Measurements from ENCODE around the gene AGRP.

AGRP gene

DNA sequence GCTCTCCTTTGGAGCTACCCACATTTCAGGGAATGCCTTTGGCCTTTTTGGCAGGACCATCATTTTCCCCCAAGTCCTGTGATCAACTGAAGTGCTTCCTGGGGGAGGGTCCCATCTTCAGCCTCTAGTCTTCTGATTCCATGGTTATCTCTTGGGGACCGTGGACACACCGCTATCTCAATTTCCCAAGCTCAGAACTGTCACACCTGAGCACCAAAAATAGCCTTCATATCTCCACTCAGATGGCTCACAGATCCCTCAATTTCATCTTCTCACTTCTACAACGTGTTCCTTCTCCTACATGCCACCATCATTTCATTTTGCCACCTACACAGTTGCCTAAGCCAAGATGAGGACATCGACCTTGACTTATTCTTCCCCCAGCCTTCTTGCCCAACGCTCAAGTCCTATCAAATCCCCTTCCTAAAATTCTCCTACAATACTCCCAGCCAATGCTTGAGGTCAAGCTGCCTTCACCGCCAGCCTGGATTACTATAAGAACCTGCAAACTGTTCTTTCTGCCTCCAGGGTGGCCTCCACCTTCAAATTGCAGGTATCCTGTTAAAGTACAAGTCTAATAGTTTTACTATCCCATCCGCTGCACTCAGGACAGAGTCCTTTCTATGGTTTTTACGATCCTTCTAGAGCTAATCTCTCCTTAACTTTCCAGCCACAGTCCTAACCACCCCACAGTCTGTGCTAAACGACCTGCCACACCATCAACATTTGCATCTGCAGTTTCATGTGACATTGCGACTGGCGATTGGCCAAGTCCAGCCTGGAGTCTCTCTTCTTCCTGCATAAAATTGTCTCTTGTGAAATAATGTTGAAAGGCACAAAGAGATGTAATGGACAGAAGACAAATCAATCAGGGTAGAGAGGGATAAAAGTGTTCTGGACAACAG lies 8.5 kb downstream of the AGRP start:
- Histone ChIP-seq H3K9ac (peak overlapping the region in 2 of 11 experiments; percentile 27 to 55; a peak in 4 of 22 replicates), H3K27me3 (no peaks in the 10 kb centered on the region), H3K9me3 (replicated peaks in 1 of 11) (no peaks in the 10 kb centered on the region), H3K36me3 (peaks cover 21 to 93% (median 79%) of the 10 kb centered on the region in 11 experiments), H3K4me1 (peaks cover 17 to 96% (median 77%) of the 10 kb centered on the region in 10 experiments), H3K4me3 (peak overlapping the region in 2 of 10 experiments; percentile 5 to 94; a peak in 1 of 20 replicates), H4K20me1 (peaks cover 82 to 100% (median 100%) of the 10 kb centered on the region in 11 experiments), H3K4me2 (peak overlapping the region in 7 of 11 experiments; percentile 11 to 99 (median 56); a peak in 11 of 22 replicates), H3K27ac (0 out of 22 replicates have a peak overlapping the region, but pooled peaks of 1 of the 11 experiments have one; percentile 3)
- no peak for TF ChIP-seq Cebpa-rat (IDR thresholded peaks at IDR 0.05)

GRCh38 chr16:67471758-67472384 lies 11.5 kb downstream of the AGRP start:
- H3K4me2 ChIP-seq: peak overlapping the region in 5 of 11 experiments; percentile 9 to 95 (median 85); a peak in 9 of 22 replicates
- no peak overlapping the region for H3K27ac ChIP-seq
- no peak overlapping the region for H3K4me3 ChIP-seq
- peaks cover 96 to 100% (median 100%) of the 10 kb centered on the region in 11 experiments for H4K20me1 ChIP-seq
- H3K27me3 ChIP-seq: no peaks in the 10 kb centered on the region
- H3K4me1 ChIP-seq: peaks cover 28 to 100% (median 86%) of the 10 kb centered on the region in 10 experiments
- no peaks in the 10 kb centered on the region for H3K9me3 ChIP-seq (replicated peaks in 1 of 11)
- peaks cover 21 to 95% (median 66%) of the 10 kb centered on the region in 11 experiments for H3K36me3 ChIP-seq
- peak overlapping the region in 2 of 11 experiments; percentile 52 to 55; a peak in 3 of 22 replicates for H3K9ac ChIP-seq
- no peak for TF ChIP-seq Cebpa-rat (IDR thresholded peaks at IDR 0.05)

DNA sequence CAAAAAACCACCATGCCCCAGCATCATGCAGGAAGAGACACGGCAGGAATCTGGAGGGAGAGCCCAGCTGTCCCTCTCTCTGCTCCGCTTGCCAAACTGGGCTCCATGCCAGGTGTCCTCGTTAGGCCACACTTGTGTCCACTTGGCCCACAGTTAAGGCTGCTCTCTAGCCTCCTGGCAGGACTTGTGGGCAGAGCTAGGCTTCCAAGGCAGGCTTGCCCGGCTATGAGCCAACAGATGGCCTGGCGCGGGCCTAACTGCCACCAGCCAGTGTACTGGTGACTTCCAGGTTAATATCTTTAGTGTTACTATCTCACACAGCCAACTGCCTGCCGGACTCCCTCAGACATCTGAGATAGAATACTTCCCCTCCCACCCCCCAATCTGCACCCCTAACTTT lies 13.0 kb downstream of the AGRP start:
- Histone ChIP-seq H3K4me3 (no peak overlapping the region; a peak in 1 of 20 replicates), H3K9me3 (replicated peaks in 1 of 11) (no peaks in the 10 kb centered on the region), H4K20me1 (peaks cover 97 to 100% (median 100%) of the 10 kb centered on the region in 11 experiments), H3K9ac (peak overlapping the region in 3 of 11 experiments; percentile 2 to 52 (median 23); a peak in 2 of 22 replicates), H3K4me2 (peak overlapping the region in 6 of 11 experiments; percentile 63 to 95 (median 84); a peak in 12 of 22 replicates), H3K27ac (no peak overlapping the region), H3K36me3 (peaks cover 12 to 92% (median 55%) of the 10 kb centered on the region in 11 experiments), H3K4me1 (peaks cover 43 to 100% (median 90%) of the 10 kb centered on the region in 10 experiments), H3K27me3 (no peaks in the 10 kb centered on the region)
- no peak for TF ChIP-seq Cebpa-rat (IDR thresholded peaks at IDR 0.05)

GRCh38 chr16:67468731-67469130 lies 14.6 kb downstream of the AGRP start:
- TF ChIP-seq Cebpa-rat (IDR thresholded peaks at IDR 0.05): no peak

GRCh38 chr16:67466581-67466980 lies 16.8 kb downstream of the AGRP start:
- no peak for TF ChIP-seq Cebpa-rat (IDR thresholded peaks at IDR 0.05)
- peaks cover 47 to 100% (median 86%) of the 10 kb centered on the region in 10 experiments for H3K4me1 ChIP-seq
- H3K9ac ChIP-seq: peak overlapping the region in 9 of 11 experiments; percentile 17 to 57 (median 46); a peak in 10 of 22 replicates
- peaks cover 99 to 100% (median 100%) of the 10 kb centered on the region in 11 experiments for H4K20me1 ChIP-seq
- no peaks in the 10 kb centered on the region for H3K9me3 ChIP-seq (replicated peaks in 1 of 11)
- H3K4me3 ChIP-seq: no peak overlapping the region
- peak overlapping the region; percentile 53 to 95 (median 78) for H3K4me2 ChIP-seq
- no peaks in the 10 kb centered on the region for H3K27me3 ChIP-seq
- peak overlapping the region in 3 of 11 experiments; percentile 6 to 31 (median 7); a peak in 3 of 22 replicates for H3K27ac ChIP-seq
- H3K36me3 ChIP-seq: peaks cover 0 to 95% (median 55%) of the 10 kb centered on the region in 11 experiments; a peak in 19 of 22 replicates

More at GRCh38 chr16:67468731-67469130, 14.6 kb downstream of the AGRP start:
- Histone ChIP-seq H3K4me1 (peaks cover 49 to 100% (median 84%) of the 10 kb centered on the region in 10 experiments), H3K9ac (peak overlapping the region in 5 of 11 experiments; percentile 2 to 56 (median 48); a peak in 8 of 22 replicates), H3K9me3 (replicated peaks in 1 of 11) (no peaks in the 10 kb centered on the region), H3K4me3 (peak overlapping the region in 1 of 10 experiments; percentile 29; a peak in 1 of 20 replicates), H3K27me3 (no peaks in the 10 kb centered on the region), H3K4me2 (peak overlapping the region; percentile 34 to 95 (median 71); a peak in 21 of 22 replicates), H3K36me3 (peaks cover 0 to 92% (median 54%) of the 10 kb centered on the region in 11 experiments; a peak in 17 of 22 replicates), H3K27ac (peak overlapping the region in 5 of 11 experiments; percentile 10 to 39 (median 23); a peak in 7 of 22 replicates), H4K20me1 (peaks cover 97 to 100% (median 100%) of the 10 kb centered on the region in 11 experiments)

DNA sequence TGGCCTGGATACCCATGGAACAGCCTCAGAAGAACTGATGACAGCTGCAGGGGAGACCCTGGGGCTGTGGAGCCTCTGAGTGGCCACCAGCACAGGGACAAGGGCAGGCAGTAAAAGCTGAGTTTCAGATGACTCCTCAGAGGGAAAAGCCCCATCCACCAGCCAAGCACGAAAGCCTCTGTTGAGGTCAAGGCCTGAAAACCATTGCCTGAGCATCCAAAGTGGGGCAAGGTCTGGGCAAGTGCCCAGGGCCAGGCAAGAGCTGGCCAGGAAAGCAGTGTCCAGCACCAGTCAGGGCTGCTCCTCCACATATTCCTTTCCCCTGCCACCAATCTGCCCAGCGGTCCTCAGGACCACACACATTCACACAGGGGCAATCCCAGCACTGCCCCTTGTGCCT lies 18.8 kb downstream of the AGRP start:
- H3K36me3 ChIP-seq: peaks cover 5 to 96% (median 64%) of the 10 kb centered on the region in 11 experiments; a peak in 20 of 22 replicates
- H3K4me3 ChIP-seq: no peak overlapping the region
- H4K20me1 ChIP-seq: peaks cover 99 to 100% (median 100%) of the 10 kb centered on the region in 11 experiments
- H3K9me3 ChIP-seq (replicated peaks in 1 of 11): no peaks in the 10 kb centered on the region
- H3K4me1 ChIP-seq: peaks cover 55 to 100% (median 88%) of the 10 kb centered on the region in 10 experiments
- no peak for TF ChIP-seq Cebpa-rat (IDR thresholded peaks at IDR 0.05)
- H3K9ac ChIP-seq: peak overlapping the region in 7 of 11 experiments; percentile 8 to 67 (median 33); a peak in 6 of 22 replicates
- H3K27me3 ChIP-seq: no peaks in the 10 kb centered on the region
- peak overlapping the region in 4 of 11 experiments; percentile 9 to 95 (median 88); a peak in 4 of 22 replicates for H3K4me2 ChIP-seq
- H3K27ac ChIP-seq: no peak overlapping the region

GRCh38 chr16:67463691-67464090 lies 19.7 kb downstream of the AGRP start:
- Histone ChIP-seq H3K4me3 (no peak overlapping the region), H3K36me3 (peaks cover 5 to 96% (median 68%) of the 10 kb centered on the region in 11 experiments; a peak in 20 of 22 replicates)

DNA sequence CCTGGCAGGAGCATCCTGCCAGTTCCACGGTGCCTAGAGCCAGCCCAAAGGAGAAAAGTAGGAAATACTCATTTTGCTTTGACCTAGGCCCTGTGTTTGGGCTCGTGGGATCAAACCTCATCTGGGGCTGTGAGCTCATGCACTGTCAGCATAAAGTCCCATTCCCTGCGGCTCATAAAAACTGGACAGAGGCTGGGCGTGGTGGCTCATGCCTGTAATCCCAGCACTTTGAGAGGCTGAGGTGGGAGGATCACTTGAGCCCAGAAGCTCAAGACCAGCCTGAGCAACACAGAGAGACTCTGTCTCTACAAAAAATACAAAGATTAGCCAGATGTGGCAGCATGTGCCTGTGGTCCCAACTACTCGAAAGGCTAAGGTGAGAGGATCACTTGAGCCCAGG lies 20.3 kb downstream of the AGRP start:
- Histone ChIP-seq H3K9ac (peak overlapping the region in 5 of 11 experiments; percentile 20 to 62 (median 36); a peak in 7 of 22 replicates), H4K20me1 (peaks cover 99 to 100% (median 100%) of the 10 kb centered on the region in 11 experiments), H3K36me3 (peaks cover 5 to 97% (median 75%) of the 10 kb centered on the region in 11 experiments; a peak in 20 of 22 replicates), H3K4me3 (no peak overlapping the region), H3K27me3 (no peaks in the 10 kb centered on the region), H3K9me3 (replicated peaks in 1 of 11) (no peaks in the 10 kb centered on the region), H3K4me2 (peak overlapping the region in 3 of 11 experiments; percentile 47 to 81 (median 79); a peak in 5 of 22 replicates), H3K27ac (no peak overlapping the region), H3K4me1 (peaks cover 49 to 100% (median 86%) of the 10 kb centered on the region in 10 experiments)
- TF ChIP-seq Cebpa-rat (IDR thresholded peaks at IDR 0.05): no peak

More at GRCh38 chr16:67463691-67464090, 19.7 kb downstream of the AGRP start:
- Histone ChIP-seq H3K9ac (peak overlapping the region in 3 of 11 experiments; percentile 19 to 67 (median 48); a peak in 6 of 22 replicates), H4K20me1 (peaks cover 99 to 100% (median 100%) of the 10 kb centered on the region in 11 experiments), H3K9me3 (replicated peaks in 1 of 11) (no peaks in the 10 kb centered on the region), H3K27ac (no peak overlapping the region), H3K4me1 (peaks cover 55 to 100% (median 88%) of the 10 kb centered on the region in 10 experiments), H3K4me2 (peak overlapping the region in 2 of 11 experiments; percentile 85 to 95; a peak in 3 of 22 replicates), H3K27me3 (no peaks in the 10 kb centered on the region)
- no peak for TF ChIP-seq Cebpa-rat (IDR thresholded peaks at IDR 0.05)
